Nephron progenitor cell (in vitro differentiated cells): Measurements from ENCODE around the gene RERE.

ENCODE experiments used
- DNase-seq: peaks from one replicate; pipeline ENCODE4 v3.0.0; 2021
- H3K27ac Mint-ChIP-seq: 2 replicates; pipeline ENCODE4 v1.8.0; 2021; ENCODE audit warnings: mild to moderate bottlenecking, moderate library complexity, mixed read lengths
- H3K27me3 Mint-ChIP-seq: 2 replicates; pipeline ENCODE4 v1.8.0; 2021; ENCODE audit warnings: mild to moderate bottlenecking, low read depth, mixed read lengths; ENCODE audit not compliant: poor library complexity
- H3K36me3 Mint-ChIP-seq: 2 replicates; pipeline ENCODE4 v1.8.0; 2021; ENCODE audit warnings: low read depth, mixed read lengths
- H3K4me1 Mint-ChIP-seq: 2 replicates; pipeline ENCODE4 v1.8.0; 2021; ENCODE audit warnings: mixed read lengths
- H3K4me3 Mint-ChIP-seq: 2 replicates; pipeline ENCODE4 v1.8.0; 2021; ENCODE audit warnings: mild to moderate bottlenecking, moderate library complexity, mixed read lengths
- H3K9me3 Mint-ChIP-seq: 2 replicates; pipeline ENCODE4 v1.8.0; 2021; ENCODE audit warnings: mild to moderate bottlenecking, moderate library complexity, mixed read lengths
- CTCF ChIP-seq: fragments of 200-600 bp; sonication (generic); IDR thresholded peaks from 2 replicates; pipeline ENCODE4 v1.5.0; 2021; ENCODE audit warnings: antibody characterized with exemption

The RERE gene

GRCh38 chr1:8807004-8807403 is 10.4 kb downstream of the RERE start:
- Mint-ChIP-seq H3K36me3 (peaks cover 43% of the 10 kb centered on the region), H3K27ac (peak overlapping the region; percentile 63), H3K4me1 (peaks cover 16% of the 10 kb centered on the region), H3K4me3 (no peak overlapping the region), H3K9me3 (no peaks in the 10 kb centered on the region), H3K27me3 (no peaks in the 10 kb centered on the region)
- no peak for DNase-seq
- no peak for TF ChIP-seq CTCF

- no peak for TF ChIP-seq CTCF
- peaks cover 58% of the 10 kb centered on the region for H3K36me3 Mint-ChIP-seq
- H3K27ac Mint-ChIP-seq = no peak overlapping the region
- peaks cover 7% of the 10 kb centered on the region for H3K4me1 Mint-ChIP-seq
- no peak overlapping the region for H3K4me3 Mint-ChIP-seq
- no peaks in the 10 kb centered on the region for H3K9me3 Mint-ChIP-seq
- H3K27me3 Mint-ChIP-seq = no peaks in the 10 kb centered on the region
- no peak for DNase-seq
These were observed 17.0 kb downstream of the RERE start for GRCh38 chr1:8800416-8800815.

GRCh38 chr1:8797216-8797615 is 20.2 kb downstream of the RERE start:
- H3K4me1 Mint-ChIP-seq = peaks cover 12% of the 10 kb centered on the region
- no peaks in the 10 kb centered on the region for H3K9me3 Mint-ChIP-seq
- peaks cover 59% of the 10 kb centered on the region for H3K36me3 Mint-ChIP-seq
- DNase-seq = no peak
- no peak overlapping the region for H3K4me3 Mint-ChIP-seq
- TF ChIP-seq CTCF = no peak
- no peaks in the 10 kb centered on the region for H3K27me3 Mint-ChIP-seq
- H3K27ac Mint-ChIP-seq = peak overlapping the region; percentile 96

GRCh38 chr1:8796812-8797211 is 20.6 kb downstream of the RERE start:
- peaks cover 59% of the 10 kb centered on the region for H3K36me3 Mint-ChIP-seq
- no peak for TF ChIP-seq CTCF
- no peaks in the 10 kb centered on the region for H3K9me3 Mint-ChIP-seq
- H3K27ac Mint-ChIP-seq = peak overlapping the region; percentile 96
- DNase-seq = no peak
- H3K4me1 Mint-ChIP-seq = peaks cover 16% of the 10 kb centered on the region
- no peak overlapping the region for H3K4me3 Mint-ChIP-seq
- no peaks in the 10 kb centered on the region for H3K27me3 Mint-ChIP-seq

- H3K27me3 Mint-ChIP-seq = no peaks in the 10 kb centered on the region
- H3K9me3 Mint-ChIP-seq = no peaks in the 10 kb centered on the region
- no peak overlapping the region for H3K4me3 Mint-ChIP-seq
- H3K27ac Mint-ChIP-seq = no peak overlapping the region
- H3K4me1 Mint-ChIP-seq = peaks cover 34% of the 10 kb centered on the region
- DNase-seq = no peak
- TF ChIP-seq CTCF = no peak
- peaks cover 49% of the 10 kb centered on the region for H3K36me3 Mint-ChIP-seq
These were observed 22.8 kb downstream of the RERE start for GRCh38 chr1:8794605-8795004.

- no peaks in the 10 kb centered on the region for H3K27me3 Mint-ChIP-seq
- peaks cover 44% of the 10 kb centered on the region for H3K4me1 Mint-ChIP-seq
- no peak overlapping the region for H3K4me3 Mint-ChIP-seq
- no peaks in the 10 kb centered on the region for H3K9me3 Mint-ChIP-seq
- peaks cover 38% of the 10 kb centered on the region for H3K36me3 Mint-ChIP-seq
- peak overlapping the region; percentile 41 for H3K27ac Mint-ChIP-seq
- no peak for TF ChIP-seq CTCF
- no peak for DNase-seq
These were observed 25.6 kb downstream of the RERE start for GRCh38 chr1:8791819-8792218.
